ENCODE results near the gene RHCG. TPM values are rescaled to one million over a fixed set of nuclear protein-coding genes. Genes with fewer than 3 reads are reported as not detected.

Gene RHCG
- total RNA-seq, result not detected

DNA sequence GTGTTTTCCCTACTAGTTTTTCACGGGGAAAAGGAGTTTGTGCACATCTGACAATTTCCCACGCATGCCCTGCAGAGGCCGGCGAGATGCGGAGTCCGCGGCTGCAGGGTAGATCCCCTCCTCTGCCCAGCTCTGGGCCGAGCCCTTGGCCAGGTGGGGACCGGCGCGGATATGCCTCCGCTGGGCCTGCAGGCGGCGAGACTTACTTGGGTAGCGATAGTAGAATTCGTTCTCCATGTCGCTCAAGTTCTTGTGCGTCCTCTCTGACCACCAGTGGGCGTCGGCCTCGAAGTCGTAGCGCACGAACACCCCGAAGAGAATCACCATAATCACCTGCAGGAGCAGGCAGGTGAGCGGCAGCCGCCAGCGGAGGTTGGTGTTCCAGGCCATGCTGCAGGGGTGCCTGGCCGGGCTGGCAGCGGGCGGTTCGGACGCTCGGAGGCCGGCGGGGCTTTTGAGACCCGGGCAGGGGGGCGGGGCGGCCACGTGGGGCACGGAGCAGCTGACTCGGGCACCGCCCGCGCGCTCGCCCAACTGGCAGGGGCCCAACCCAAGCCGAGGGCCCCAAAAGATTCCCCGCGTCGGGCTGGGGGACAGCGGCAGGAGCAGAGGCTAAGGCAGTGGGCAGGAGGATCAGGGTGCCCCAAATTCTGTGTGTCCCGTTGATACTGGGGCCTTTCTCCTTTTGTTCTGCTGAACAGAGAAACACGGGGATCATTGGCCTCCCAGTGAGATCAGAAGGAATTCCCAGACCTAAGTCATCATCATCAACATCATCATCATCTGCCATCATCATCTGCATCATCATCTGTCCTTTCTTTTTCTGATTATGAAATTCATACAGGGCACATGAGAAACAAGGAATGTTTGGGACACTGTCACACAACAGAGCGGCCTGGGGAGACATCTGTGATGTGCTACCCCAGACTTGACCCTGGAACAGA lies at the start of gene RHCG:
RHCG (minus strand) TSS at position 429 of the 944 bp plus-strand sequence; CDS start at position 390, 39 bp downstream.
- peaks cover 6% of the 10 kb centered on the region for H3K4me1 Mint-ChIP-seq (ENCODE audit: low read depth)
- intact Hi-C loops (cut with micrococcal nuclease), result no loop called here
- peaks cover 60% of the 10 kb centered on the region for H3K27me3 Mint-ChIP-seq
- peak; percentile 21 for DNase-seq
- no peaks in the 10 kb centered on the region for H3K9me3 Mint-ChIP-seq
- no peak within 1 kb of the TSS for H3K4me3 Mint-ChIP-seq
- H3K27ac Mint-ChIP-seq, result no peak within 1 kb of the TSS
- H3K36me3 Mint-ChIP-seq, result no peaks in the 10 kb centered on the region
- POLR2A ChIA-PET, result no interaction called here
- CTCF ChIA-PET, result no interaction called here

DNA sequence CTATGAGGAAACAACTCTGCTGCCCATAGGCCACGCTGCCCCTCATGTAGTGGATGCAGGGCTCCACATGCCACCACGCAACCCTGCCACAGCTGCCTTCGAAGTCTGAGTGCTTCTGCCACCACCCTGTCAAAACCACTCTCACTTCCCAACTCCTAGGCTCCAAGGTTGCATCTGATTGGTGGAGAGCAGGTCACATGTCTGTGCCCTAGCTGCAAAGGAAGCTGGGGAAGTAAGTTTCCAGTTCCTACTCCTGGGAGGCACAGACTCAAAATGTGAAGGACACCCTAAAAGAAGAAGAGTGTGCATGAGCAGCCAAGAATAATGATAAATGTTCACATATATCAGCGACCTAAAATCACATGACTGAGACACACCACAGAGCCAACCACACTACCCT lies 47.0 kb upstream of the RHCG start:
- Mint-ChIP-seq H3K4me1 (ENCODE audit: low read depth) (no peaks in the 10 kb centered on the region), H3K27ac (no peak overlapping the region), H3K4me3 (no peak overlapping the region), H3K36me3 (no peaks in the 10 kb centered on the region), H3K9me3 (no peaks in the 10 kb centered on the region), H3K27me3 (peaks cover 13% of the 10 kb centered on the region)
- intact Hi-C loops (cut with micrococcal nuclease), result no loop called here
- DNase-seq, result no peak
- CTCF ChIA-PET, result no interaction called here
- POLR2A ChIA-PET, result no interaction called here

DNA sequence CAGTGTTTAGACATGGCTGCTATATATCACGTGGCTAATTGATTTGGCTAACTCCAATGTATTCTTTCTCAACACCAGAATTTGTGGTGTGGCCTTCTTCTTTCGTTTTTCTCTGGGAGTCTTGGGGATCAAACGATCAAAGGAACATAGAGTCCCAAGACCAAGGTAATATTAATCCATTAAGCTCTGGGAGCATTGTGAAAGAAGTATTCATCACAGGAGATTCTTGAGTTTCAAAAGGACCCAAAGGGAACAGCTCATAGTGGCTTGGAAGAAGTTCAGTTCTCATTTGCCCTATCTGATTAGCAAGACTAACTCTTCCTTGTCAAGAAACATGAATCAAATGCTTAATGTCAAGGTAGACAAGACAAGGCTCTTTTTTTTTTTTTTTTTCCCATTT lies 46.0 kb upstream of the RHCG start:
- Mint-ChIP-seq H3K4me1 (ENCODE audit: low read depth) (no peaks in the 10 kb centered on the region), H3K27ac (no peak overlapping the region), H3K4me3 (no peak overlapping the region), H3K9me3 (peaks cover 7% of the 10 kb centered on the region), H3K36me3 (no peaks in the 10 kb centered on the region), H3K27me3 (peaks cover 13% of the 10 kb centered on the region)
- POLR2A ChIA-PET, result no interaction called here
- no peak for DNase-seq
- CTCF ChIA-PET, result no interaction called here
- intact Hi-C loops (cut with micrococcal nuclease), result no loop called here

DNA sequence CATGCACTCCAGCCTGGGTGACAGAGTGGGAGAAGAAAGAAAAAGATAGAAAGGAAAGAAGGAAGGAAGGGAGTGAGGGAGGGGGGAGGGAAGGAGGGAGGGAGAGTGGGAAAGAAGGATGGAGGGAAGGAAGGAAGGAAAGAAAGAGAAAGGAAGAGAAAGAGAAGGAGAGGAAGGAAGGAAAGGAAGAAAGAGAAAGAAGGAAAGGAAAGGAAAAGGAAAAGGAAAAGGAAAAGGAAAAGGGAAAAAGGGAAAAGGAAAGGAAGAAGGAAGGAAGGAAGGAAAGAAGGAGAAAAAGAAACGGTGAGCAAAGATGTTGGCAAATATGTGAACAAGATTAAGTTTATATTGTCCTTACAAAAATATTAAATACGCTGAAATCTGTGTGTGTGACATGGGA lies 42.6 kb upstream of the RHCG start:
- Mint-ChIP-seq H3K27ac (no peak overlapping the region), H3K9me3 (peaks cover 7% of the 10 kb centered on the region), H3K4me1 (ENCODE audit: low read depth) (no peaks in the 10 kb centered on the region), H3K27me3 (peaks cover 17% of the 10 kb centered on the region), H3K36me3 (no peaks in the 10 kb centered on the region), H3K4me3 (no peak overlapping the region)
- ChIA-PET CTCF (no interaction called here), POLR2A (no interaction called here)
- intact Hi-C loops (cut with micrococcal nuclease), result no loop called here
- DNase-seq, result no peak

DNA sequence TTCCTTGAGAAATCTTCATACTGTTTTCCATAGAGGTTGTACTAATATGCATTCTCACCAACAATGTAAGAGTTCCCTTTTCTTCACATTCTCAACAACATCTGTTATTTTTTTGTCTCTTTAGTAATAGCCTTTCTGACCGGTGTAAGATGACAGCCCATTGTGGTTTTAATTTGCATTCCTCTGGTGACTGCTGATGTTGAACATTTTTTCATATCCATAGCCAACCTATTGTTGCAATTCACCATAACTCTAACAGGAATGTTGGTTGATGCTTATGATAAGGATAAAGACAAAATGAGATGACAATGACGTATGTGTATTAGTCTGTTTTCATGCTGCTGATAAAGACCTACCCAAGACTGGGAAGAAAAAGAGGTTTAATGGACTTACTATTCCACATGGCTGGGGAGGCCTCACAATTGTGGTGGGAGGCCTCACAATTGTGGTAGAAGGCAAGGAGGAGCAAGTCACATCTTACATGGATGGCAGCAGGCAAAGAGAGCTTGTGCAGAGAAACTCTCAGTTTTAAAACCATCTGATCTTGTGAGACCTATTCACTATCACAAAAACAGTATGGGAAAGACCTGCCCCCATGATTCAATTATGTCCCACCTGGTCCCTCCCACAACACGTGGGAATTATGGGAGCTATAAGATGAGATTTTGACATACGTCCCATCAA lies 37.6 kb upstream of the RHCG start:
- H3K27ac Mint-ChIP-seq, result no peak overlapping the region
- POLR2A ChIA-PET, result no interaction called here
- H3K4me3 Mint-ChIP-seq, result no peak overlapping the region
- no peaks in the 10 kb centered on the region for H3K36me3 Mint-ChIP-seq
- H3K27me3 Mint-ChIP-seq, result peaks cover 4% of the 10 kb centered on the region
- CTCF ChIA-PET, result no interaction called here
- DNase-seq, result no peak
- no peaks in the 10 kb centered on the region for H3K4me1 Mint-ChIP-seq (ENCODE audit: low read depth)
- peaks cover 7% of the 10 kb centered on the region for H3K9me3 Mint-ChIP-seq
- intact Hi-C loops (cut with micrococcal nuclease), result no loop called here

DNA sequence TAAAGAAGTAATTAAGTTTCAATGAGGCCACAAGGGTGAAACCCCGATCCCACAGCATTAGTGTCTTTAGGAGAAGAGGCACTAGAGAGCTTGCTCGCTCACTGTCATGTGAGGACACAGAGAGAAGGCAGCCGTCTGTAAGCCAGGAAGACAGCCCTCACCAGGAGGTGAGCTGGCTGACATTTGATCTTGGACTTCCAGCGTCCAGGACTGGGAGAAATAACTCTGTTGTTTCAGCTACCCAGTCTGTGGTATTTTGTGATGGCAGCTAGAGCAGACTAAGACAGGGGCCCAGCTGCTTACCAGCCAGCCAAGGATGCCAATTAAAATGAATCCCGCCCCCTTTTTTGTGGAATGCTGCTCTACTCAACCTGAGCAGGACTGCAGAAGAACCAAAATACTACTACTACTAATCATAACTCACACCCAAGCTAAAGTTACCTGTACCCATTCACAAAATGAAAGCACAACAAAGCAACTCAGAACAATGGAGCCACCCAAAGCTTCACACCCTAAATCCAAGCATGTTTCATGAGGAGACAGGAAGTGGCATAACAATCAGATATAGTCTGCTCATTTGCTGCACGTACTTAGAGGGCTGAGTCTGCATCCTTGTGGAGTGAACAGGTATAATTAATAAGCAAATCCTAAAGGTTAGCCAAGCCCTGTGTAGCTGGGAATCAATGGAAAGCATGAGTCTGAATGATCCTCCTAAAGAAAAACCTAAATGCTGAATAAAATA lies 35.6 kb upstream of the RHCG start:
- Mint-ChIP-seq H3K4me3 (no peak overlapping the region), H3K27me3 (peaks cover 4% of the 10 kb centered on the region), H3K36me3 (no peaks in the 10 kb centered on the region), H3K4me1 (ENCODE audit: low read depth) (no peaks in the 10 kb centered on the region), H3K27ac (no peak overlapping the region), H3K9me3 (no peaks in the 10 kb centered on the region)
- CTCF ChIA-PET, result interaction anchor here (0.7 kb wide), 1 partner anchor 62 kb away, joined by 3 read pairs; no protein-coding TSS in a partner anchor
- intact Hi-C loops (cut with micrococcal nuclease), result no loop called here
- POLR2A ChIA-PET, result no interaction called here
- DNase-seq, result no peak

DNA sequence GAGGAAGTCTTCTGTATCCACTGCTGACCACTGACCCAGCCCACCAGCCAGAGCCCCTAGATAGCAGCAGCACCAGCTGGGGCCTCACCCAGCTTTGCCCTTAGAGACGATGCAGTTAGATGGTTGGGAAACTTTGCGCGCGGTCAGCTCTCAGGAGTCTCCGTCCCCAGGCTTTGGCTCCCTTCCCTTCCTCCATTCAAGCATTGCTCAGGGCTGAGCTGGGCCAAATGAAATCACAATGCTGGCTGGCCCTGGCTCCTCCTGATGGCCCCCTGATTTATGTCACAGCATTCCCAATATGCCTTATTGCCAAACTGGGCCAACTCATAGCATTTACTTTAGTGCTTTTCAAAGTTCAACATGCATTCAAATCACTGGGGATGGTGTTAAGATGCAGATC lies 34.6 kb upstream of the RHCG start:
- DNase-seq, result no peak
- POLR2A ChIA-PET, result no interaction called here
- H3K9me3 Mint-ChIP-seq, result no peaks in the 10 kb centered on the region
- no peak overlapping the region for H3K27ac Mint-ChIP-seq
- no peak overlapping the region for H3K4me3 Mint-ChIP-seq
- H3K4me1 Mint-ChIP-seq (ENCODE audit: low read depth), result no peaks in the 10 kb centered on the region
- intact Hi-C loops (cut with micrococcal nuclease), result no loop called here
- peaks cover 3% of the 10 kb centered on the region for H3K27me3 Mint-ChIP-seq
- H3K36me3 Mint-ChIP-seq, result no peaks in the 10 kb centered on the region
- CTCF ChIA-PET, result no interaction called here

DNA sequence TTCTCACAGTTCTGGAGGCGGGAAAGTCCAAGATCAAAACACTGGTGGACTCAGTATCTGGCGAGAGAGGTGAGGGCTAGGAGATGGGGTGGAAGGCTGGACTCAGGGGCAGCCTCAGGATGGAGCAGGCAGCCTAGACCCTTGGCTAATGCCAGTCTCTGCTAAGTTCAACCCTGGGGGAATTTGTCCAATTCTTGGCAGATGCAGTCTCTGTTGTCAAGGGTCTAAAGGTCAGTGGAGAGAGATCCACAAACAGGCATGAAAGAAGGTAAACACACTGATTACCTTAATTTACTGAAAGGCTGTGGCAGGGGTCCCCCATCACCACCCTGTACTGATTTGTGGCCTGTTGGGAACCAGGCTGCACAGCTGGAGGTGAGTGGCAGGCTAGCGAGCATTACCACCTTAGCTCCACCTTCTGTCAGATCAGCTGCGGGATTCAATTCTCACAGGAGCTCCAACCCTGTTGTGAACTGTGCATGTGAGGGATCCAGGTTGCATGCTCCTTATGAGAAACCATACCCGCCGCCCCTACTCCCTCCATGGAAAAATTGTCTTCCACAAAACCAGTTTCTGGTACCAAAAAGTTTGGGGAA lies 32.5 kb upstream of the RHCG start:
- H3K36me3 Mint-ChIP-seq, result no peaks in the 10 kb centered on the region
- no peak overlapping the region for H3K27ac Mint-ChIP-seq
- H3K27me3 Mint-ChIP-seq, result no peaks in the 10 kb centered on the region
- intact Hi-C loops (cut with micrococcal nuclease), result no loop called here
- ChIA-PET CTCF (no interaction called here), POLR2A (no interaction called here)
- no peak for DNase-seq
- no peaks in the 10 kb centered on the region for H3K4me1 Mint-ChIP-seq (ENCODE audit: low read depth)
- H3K9me3 Mint-ChIP-seq, result no peaks in the 10 kb centered on the region
- no peak overlapping the region for H3K4me3 Mint-ChIP-seq

DNA sequence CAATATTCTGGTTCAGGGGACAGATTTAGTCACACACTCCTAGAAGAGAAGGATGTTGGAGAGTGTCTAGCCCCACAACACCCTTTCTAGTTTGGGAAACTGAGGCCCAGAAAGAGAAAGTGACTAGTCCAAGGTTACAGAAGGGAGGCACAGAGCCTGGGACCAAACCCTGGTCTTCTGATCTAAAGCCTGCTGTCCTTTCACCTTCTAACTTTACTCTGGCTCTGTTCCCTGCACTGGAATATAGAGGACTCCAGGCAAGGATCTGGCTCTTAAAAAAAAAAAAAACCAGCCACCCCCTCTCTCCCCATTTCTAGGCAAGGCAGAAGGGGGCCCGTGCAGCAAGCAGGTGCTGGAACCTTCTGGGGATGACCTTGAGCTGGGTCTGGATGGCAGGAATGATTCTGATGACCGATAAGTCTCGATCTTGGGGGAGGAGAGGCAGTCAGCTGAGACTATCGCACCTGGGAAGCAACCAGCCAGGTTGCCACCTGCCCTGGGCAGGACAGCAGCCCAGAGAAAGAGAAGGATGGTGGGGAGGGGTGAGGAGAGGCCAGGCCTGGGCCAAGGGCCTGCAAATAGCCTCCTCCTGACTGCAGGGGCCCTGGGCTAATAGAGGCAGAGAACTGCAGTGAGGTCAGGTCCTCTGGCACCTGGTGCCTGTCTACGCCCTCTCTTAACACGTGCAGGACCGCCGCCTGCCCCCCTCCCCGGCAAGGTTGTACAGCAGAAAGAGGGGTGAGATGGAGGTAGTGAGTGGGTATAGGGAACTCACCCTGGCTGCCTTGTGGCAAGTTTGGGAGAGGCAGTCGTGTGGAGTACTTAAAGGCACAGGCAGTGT lies 30.4 kb upstream of the RHCG start:
- DNase-seq, result no peak
- Mint-ChIP-seq H3K4me1 (ENCODE audit: low read depth) (no peaks in the 10 kb centered on the region), H3K36me3 (no peaks in the 10 kb centered on the region), H3K4me3 (no peak overlapping the region), H3K9me3 (no peaks in the 10 kb centered on the region), H3K27ac (no peak overlapping the region), H3K27me3 (no peaks in the 10 kb centered on the region)
- intact Hi-C loops (cut with micrococcal nuclease), result no loop called here
- CTCF ChIA-PET, result no interaction called here
- POLR2A ChIA-PET, result no interaction called here

DNA sequence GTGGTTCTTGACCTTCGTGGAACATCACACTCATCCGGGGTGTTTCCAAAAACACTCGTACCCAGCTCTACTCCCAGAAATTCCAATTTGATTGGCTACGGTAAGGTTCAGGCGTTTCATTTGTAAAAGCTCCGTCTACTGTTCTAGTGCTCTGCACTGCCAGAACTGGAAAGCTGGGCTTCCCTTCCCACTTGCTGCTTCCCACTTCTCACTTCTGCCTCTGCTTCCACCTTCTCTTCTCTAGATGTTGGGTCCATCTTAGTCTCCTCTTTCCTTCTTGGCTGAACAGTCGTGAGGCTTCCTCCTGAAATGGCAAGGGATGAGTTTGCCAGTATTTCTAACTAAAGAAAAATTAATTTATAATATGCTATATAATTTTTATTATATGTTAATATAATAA lies 29.8 kb upstream of the RHCG start:
- DNase-seq, result no peak
- no peaks in the 10 kb centered on the region for H3K4me1 Mint-ChIP-seq (ENCODE audit: low read depth)
- H3K36me3 Mint-ChIP-seq, result no peaks in the 10 kb centered on the region
- intact Hi-C loops (cut with micrococcal nuclease), result no loop called here
- H3K9me3 Mint-ChIP-seq, result no peaks in the 10 kb centered on the region
- H3K27ac Mint-ChIP-seq, result no peak overlapping the region
- CTCF ChIA-PET, result interaction anchor here (1.8 kb wide), 1 partner anchor 84 kb away, joined by 4 read pairs; no protein-coding TSS in a partner anchor
- no peaks in the 10 kb centered on the region for H3K27me3 Mint-ChIP-seq
- H3K4me3 Mint-ChIP-seq, result no peak overlapping the region
- POLR2A ChIA-PET, result no interaction called here

DNA sequence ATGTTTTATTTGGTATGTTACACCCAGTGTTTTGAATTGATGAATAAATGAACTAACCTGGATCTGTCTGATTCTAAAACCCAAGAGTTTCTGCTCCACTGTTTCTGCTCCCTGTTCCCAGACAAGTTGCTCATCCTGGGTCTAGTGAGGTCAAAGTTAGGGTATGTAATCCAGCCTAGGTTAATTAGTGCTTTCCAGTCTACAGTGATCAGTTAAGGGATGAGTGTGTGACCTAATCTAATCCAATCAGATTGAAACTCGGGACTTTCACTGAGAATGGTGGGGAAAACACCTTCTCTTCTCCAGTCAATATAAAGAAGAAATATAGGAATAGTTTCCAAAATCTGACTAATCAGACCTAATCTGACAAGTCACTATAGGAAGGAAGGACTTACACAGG lies 27.8 kb upstream of the RHCG start:
- Mint-ChIP-seq H3K4me1 (ENCODE audit: low read depth) (no peaks in the 10 kb centered on the region), H3K27me3 (no peaks in the 10 kb centered on the region), H3K9me3 (peaks cover 6% of the 10 kb centered on the region), H3K4me3 (no peak overlapping the region), H3K36me3 (no peaks in the 10 kb centered on the region), H3K27ac (no peak overlapping the region)
- CTCF ChIA-PET, result interaction anchor here (0.7 to 1.8 kb wide), 2 partner anchors 39 to 82 kb away, joined by 4 read pairs; no protein-coding TSS in a partner anchor
- POLR2A ChIA-PET, result no interaction called here
- intact Hi-C loops (cut with micrococcal nuclease), result no loop called here
- no peak for DNase-seq

Measured in activated CD4-positive, alpha-beta memory T cell treated with anti-CD3 and anti-CD28 coated beads for 36 hours (primary cell).